HG02588 (cell line): ENCODE data around the gene ACO1.

Experiments used
- ATAC-seq: cut with Tn5 transposase; IDR thresholded peaks from one replicate; pipeline ENCODE4 v1.9.1; 2021; ENCODE audit warnings: mild to moderate bottlenecking, moderate library complexity; ENCODE audit not compliant: unreplicated experiment

The ACO1 gene

DNA sequence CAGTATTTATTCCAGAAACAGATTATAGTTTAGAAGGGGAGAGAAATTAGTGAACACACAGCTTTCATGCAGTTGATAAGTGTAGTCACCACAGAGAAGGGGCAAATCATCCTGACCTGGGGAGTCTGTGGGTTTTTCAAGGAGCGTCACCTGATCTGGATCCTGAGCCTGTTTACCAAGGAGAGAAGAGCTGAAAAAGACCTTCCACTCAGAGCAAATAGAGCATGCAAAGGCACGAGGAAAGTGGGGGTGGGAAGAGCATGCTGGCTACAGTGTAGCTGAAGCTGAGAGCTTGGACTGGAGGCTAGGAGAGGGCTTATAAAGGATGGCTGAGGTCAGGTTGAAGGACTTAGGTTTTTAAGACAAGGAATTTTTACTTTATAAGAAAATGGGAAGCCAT, 30.4 kb downstream of the ACO1 start:
- ATAC-seq, result no peak

DNA sequence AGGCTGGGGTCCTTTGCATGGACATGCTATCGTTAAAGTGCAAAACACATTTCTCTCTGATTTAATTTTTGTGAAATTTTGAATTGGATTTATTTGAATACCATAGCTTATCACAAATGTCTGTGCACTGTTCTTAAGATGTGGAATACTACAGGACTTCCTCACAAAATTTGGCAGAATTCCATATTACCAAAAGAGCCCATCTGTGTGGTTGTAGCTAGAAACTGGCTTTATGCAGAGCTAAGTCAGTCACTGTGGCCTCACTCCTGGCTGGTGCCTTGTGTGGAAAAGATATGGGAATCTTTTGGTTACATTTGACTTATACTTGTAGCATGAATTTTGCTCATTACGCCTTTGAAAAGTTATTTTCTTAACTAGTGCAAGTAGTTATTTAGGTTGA, 35.5 kb downstream of the ACO1 start:
- ATAC-seq, result no peak

DNA sequence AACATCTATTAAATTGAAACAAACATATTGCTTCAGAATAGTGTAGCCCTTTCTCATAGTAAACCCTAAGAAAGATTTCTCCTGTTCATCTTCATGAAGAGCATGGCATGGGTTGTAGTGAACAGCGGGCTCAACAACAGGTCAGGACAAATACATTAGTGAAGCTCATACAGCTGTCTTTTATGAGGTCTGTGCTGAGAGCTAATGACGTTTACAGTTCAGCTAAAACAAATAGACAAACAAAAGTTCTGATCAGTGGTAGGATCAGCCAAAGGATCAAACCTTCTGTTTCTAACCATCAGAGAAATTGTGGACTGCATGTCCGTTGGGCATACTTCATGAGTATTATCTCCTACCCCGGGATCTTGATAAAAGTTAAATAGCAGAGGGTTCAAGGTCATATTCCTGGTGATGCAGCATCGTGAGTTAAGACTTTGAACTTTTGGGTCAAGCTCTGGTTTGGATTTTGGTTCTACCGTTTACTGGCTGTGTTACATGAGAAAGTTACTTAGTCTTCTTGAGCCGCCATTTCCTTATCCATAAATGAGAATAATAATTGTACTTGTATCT, 37.9 kb downstream of the ACO1 start:
- no peak for ATAC-seq

DNA sequence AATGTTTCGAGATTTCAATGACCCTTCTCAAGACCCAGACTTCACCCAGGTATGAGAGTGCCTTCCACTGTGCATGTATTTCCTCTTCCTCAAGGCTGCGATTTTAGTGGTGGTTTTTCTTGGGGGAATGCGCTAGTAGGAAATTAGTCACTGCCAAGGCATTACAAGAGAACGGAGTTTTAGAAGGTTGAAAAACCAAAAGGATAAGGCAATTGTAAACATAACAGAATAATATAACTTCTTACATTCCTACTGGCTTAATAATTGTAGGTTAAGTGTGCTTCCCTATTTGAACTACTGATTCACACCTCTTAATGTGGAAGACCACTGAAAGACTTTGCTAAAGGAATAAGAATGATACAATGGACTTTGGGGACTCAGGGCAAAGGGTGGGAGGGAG, 38.9 kb downstream of the ACO1 start:
- ATAC-seq, result no peak

DNA sequence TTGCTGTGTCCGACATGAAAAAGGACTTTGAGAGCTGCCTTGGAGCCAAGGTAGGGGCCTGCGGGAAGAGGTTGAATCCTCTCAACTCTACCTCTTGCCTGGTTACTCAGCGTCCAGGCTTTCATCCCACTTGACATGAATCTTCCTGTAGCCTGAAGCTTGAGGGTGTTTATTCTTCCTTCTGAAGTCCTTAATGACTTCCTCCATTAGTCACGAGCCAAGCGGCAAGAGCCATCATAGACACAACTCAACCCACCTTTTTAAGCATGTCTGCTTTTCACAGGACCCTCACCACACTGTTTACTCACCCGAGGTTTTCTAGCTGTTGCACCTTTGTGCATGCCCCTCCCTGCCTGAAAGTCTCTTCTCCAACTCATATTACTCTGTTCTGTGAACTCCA, 40.2 kb downstream of the ACO1 start:
- ATAC-seq, result no peak

DNA sequence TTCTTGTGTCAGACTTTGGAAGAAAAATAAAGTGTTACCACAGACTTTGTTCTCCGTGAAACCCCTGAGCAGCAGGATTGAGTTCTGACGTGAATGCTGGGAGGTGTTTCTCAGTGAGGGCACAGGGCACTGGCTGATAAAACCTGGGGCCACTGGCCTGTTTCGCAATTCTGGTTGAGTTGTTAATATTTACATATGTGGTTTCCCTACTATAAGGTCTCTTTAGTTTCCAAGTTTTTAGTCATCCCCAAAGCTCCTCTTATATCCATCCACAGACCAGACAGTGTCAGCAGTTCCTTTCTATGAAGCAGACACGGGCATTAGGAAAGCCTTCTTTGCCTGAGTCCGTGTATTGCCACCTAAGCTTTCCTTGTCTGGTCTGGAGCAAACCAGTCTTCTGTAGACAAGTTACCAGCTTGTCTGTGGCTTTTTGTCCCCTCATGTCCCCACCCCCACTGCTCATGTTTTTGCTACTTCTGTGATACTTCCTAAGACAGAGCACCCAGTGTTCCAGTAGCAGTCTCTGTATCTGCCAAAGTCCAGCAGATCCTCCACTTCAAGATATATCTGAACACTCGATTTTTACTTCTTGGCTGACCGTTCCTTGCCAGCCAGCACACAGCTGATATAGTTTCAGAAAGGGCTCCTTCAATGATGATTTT, 42.0 kb downstream of the ACO1 start:
- ATAC-seq, result no peak

DNA sequence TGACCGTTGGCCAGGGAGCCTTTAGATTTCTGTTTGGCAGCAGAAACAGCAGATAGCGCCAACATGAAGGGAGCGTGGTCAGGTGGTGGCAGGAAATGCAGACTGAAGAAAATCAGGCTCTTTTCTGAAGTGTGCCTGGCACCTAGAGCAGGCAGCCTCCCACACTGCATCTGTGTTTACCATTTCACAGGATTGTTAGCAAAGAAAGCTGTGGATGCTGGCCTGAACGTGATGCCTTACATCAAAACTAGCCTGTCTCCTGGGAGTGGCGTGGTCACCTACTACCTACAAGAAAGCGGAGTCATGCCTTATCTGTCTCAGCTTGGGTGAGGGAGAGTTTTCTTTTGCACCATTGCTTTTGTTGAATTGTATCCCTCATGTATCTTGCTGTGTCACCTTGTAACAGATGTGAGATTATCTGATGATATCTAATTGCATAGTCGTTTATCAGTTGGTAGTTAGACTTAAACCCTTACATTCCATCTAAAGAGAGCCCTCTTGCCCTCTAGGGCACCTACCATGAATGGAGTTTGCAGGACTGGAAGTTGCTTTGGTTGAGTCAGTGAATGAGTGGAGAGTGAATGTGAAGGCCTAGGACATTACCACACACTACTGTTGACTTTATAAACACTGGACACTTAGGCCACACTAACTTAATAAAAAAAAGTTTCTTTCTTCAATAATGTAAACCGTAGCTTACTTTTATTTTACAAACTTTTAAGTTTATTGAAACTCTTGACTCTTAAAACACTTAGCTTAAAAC, 42.8 kb downstream of the ACO1 start:
- no peak for ATAC-seq

DNA sequence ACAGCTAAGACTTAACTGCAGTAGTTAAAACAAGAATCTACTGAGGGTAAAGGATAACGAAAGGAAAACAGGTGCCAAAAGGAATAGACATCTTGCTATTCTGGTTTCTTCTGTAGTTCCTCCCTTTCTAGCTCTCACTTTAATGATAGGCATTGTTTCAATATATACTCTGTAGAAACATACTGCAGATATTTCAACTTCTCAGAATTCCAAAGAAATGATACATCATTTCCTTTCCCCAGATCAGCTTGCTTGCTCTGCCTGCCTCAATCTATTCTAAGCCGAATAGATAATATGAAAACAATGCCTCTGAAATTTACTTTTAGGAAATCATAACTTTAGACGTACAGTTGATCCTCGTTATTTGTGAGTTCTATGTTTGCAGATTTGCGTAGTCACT, 46.3 kb downstream of the ACO1 start:
- ATAC-seq, result no peak

DNA sequence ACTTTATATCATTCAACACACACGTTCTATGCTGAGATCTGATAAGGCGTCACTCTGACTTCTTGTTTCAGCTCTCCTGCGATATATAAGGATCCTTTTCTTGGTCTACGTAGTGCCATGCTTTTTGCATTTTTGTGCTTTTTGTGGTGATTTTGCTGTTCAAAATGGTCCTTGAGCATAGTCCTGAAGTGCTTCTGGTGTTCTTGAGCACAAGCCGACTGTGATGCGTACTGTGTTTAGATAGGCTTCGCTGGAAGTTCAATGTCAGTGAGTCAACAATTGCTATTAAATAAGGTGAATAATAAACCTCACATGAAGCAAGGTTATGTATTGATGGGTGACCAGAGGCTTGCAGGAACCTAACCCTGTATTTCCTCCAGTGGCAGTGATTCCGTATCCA, 46.8 kb downstream of the ACO1 start:
- ATAC-seq, result no peak

DNA sequence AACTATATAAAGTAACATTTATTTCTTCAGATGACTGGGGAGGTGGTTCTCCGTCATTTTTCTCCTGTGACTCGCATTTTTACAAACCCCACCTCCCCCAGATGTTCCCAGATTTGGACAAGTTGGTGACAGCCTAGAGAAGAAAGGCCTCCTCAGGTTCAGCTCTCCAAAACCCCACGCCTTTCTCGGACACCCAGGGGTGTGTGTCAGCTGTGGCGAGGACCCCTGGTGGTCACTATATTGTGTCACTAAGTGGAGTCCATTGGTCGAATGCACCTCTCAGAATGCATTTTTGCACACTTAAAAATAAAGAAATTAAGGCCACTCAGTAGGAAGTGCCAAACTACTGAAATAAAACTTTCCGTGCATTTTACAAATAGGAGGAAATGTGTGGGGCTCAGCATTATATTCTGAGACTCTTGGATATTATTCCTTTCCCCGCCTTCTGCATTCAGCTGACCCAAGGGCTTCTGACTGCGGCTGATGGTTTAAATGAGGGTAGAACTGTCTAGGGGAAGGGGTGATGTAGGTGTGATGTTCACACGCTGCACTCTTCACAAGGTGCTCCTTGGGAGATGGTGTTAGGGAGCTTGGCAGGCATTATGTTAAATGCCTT, 47.6 kb downstream of the ACO1 start:
- ATAC-seq, result no peak

DNA sequence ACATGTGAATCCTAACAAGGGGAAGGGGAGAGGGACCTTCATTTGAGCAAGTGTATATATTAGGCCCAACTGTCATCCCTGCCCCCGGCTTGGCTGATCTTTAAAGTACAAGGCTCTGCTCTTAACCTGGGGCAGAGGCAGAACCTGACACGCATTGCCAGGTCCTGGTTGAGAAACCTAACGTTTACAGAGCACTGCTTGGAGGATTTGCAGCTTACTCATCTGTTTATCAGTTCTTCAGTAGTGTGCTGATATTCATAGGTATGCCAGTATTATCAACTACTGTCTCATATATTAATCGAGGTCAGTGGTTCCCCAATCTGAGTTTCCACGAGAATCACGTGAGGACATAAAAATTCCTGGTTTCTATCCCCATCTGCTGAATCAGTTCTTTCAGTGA, 50.4 kb downstream of the ACO1 start:
- ATAC-seq, result no peak

DNA sequence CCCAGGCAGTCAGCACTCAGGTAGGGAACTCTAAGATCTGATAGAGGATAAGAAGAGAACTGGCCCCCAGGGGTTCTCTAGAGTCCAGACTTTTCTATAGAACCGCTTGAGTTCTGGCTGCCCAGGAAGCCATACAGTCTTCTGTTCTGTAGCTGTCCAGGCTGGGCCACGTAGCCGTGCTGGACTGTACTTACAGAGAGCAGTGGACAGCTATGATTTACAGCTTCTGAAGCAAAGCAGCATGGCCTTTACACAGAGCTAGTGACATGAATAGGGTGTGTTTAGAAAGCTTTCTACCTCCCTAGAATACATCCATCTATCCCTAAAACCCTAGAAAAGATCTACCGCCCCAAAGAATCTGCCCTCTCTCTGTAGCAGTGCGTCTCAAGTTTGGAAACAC, 57.2 kb downstream of the ACO1 start:
- no peak for ATAC-seq

DNA sequence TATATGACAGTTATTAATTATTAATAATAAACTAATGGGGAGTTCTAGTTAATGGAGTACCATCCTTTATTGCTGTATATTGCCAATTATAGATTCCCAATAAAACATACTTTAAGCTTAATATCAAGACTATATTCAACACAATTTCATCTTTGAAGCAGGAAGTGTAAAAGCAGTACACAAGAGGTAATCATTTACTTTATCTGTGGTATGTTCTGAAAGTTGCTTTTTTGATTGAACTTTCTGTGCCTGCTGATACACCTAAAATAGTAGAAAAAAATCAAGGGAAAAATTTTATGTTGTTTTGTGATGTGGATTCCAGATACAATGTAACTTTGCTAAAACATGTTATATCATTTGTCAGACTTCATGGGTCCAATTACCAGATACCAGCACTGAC, 58.0 kb downstream of the ACO1 start:
- no peak for ATAC-seq

DNA sequence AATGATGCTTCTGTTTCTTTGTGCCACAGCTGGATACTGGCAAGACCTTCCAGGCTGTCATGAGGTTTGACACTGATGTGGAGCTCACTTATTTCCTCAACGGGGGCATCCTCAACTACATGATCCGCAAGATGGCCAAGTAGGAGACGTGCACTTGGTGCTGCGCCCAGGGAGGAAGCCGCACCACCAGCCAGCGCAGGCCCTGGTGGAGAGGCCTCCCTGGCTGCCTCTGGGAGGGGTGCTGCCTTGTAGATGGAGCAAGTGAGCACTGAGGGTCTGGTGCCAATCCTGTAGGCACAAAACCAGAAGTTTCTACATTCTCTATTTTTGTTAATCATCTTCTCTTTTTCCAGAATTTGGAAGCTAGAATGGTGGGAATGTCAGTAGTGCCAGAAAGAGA, 65.5 kb downstream of the ACO1 start:
- no peak for ATAC-seq

DNA sequence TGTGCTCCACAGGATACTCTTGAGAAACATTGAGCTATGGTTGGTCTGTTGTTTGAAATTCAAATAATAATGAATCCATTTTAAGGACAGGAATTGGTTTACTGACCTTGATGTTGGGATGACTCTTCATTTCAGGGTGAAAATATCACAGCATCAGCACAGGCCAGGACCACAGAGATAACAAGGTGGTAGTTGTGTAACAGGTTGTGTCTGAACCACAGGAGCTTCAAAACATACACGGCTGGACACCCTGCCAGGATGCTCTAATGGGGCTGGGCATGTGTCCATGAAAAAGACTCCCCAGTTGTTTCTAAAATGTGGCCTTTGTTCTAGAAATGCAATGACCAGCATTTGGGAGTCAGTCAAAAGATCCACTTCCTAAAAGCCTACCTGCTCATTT, 69.8 kb downstream of the ACO1 start:
- no peak for ATAC-seq

DNA sequence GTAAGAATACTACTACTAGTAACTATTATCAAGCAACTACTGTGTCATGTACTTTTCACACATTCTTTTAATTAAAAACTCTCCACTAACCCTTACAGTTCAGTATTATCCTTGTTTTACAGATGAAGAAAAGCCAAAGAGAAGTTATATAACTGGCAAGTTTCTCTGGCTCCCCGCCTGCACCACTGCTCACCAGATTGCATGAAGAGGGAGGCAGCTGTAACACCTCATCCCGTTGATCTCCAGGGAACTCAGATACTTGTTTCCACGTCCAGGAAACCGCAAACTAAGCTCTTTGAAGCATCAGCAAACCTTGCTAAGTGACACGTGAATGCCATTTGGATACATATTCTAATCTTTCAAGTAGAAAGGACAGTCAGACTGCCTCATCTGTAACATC, 71.3 kb downstream of the ACO1 start:
- ATAC-seq, result no peak

DNA sequence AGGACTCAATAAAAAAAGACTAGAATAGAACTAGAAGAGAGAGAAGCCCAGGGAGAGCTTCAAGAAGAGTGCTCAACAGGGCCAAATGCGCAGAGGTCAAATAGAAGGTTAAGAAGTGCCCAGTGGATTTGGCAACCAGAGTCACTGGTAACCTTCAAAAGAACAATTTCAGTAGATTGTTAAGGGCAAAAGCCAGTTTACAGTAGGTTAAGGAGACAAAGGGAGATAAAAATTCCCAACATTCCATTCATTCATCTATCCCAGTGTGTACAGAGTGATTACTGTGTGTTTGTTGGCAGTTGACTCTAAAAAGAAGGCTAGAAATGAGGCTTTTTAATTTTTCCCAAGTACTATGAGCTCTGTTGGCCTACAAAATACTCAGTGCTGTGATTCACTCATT, 72.1 kb downstream of the ACO1 start:
- ATAC-seq, result no peak

DNA sequence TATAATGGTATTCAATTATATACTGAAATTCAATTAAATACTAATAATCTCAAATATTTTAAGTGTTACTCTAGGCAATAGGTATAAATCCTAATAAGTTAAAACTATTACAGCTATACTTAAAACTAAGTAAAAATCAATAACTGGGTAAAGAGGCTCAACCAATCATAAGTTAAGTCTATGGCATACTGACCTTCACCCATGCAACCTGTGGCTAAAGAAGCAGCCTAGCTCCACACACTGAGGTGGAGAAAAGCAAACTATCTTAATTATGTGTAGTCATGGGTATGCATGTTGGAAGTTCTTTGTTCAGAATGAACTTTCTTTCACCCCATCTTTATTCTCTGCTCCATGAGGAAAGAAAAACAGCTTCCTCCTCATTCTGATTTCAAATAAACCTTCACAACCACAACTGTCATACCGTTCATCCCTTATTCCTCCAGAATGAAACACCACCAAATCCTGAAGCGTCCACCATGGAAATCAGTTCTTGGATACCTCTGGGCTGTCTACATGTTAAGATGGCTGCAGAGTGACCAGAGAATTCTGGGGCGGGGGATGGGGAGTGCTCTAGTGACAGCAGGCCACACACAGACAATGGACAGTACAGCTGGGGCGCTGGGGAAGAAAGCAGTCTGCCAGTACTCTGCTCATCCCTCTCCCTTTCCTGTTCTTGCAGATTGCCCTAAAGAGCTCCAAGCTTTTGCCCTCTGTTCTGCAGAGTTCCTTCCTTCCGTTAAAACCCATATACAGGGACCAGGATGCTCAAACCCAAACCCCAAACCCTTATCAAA, 79.3 kb downstream of the ACO1 start:
- no peak for ATAC-seq

DNA sequence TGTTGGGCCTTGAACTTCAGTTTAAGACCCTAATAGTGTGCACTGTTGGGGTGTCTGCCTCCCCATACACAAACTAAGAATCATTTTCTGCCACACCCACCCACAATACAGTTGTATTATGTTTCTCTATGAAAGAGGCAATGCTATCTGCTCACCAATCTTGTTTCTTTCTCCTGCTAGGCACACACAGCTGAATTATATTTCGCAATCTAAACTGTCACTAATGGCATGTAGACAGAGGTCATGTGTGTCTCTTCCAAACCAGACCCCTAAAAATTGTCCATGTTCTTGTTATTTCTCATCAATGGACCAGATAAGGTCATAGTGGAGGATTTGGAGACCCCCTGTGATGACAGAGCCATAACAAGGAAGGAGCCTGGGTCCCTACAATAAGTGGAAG, 84.3 kb downstream of the ACO1 start:
- no peak for ATAC-seq

DNA sequence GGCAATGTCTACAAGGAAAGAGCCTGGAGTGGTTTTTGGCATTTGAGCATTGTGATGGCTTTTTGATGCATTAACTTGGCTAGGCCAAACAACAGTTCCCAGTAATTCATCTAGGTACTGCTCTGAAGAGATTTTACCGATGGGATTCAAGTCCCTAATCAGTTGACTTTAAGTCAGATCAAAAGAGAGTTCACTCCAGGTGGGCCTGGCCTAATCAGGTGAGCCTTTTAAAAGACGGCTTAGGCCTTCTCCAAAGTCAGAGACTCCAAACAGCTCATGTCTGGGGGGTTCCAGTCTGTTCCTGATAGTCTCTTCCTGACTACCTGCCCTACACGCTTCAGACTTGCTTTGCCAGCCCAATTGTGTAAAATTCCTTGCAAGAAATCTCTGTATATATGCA, 87.9 kb downstream of the ACO1 start:
- ATAC-seq, result no peak

DNA sequence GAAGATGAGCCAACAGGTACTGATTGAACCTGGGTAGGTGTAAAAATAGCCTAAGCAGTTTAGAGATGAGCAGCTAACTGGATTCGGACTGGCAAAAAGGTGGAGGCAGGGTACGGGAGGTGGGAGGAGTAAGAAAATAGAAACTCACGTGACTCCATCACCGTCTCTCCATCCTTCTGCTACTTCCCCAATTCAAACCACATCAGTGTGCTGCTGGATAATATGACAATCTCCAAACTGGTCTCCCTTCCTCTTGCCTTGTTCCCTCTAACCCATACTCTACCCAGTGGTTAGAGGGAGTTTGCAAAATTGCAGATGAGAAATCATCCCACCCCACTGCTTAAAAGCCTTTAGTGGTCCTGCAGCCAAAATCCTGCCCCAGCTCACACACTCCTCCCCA, 98.9 kb downstream of the ACO1 start:
- no peak for ATAC-seq
